PC-3 (cell line): ENCODE data around the gene IGSF3. TPM values are rescaled to one million over a fixed set of nuclear protein-coding genes. Genes with fewer than 3 reads are reported as not detected.

Source experiments
- ATAC-seq: fragments of 200-7000 bp; cut with Tn5 transposase; 2 replicates; pipeline ENCODE4 v1.9.1; 2020; ENCODE audit warnings: mild to moderate bottlenecking, moderate library complexity
- BruUV-seq: library from RNA; stranded (reverse); fragments of 400-500 nt; replicated peaks from 2 replicates; lab custom pipeline; 2021; lab: Mats Ljungman, UMichigan
- CTCF ChIA-PET: fragments of 300-600 bp; sonication (Branson Sonifier 250); formaldehyde crosslinking; loops from one replicate; lab custom pipeline; 2022; ENCODE audit warnings: antibody characterized with exemption; lab: Charles Lee
- POLR2A ChIA-PET: fragments of 300-600 bp; sonication (Branson Sonifier 250); formaldehyde crosslinking; loops from one replicate; lab custom pipeline; 2022; ENCODE audit warnings: antibody characterized with exemption; ENCODE audit not compliant: unreplicated experiment; lab: Charles Lee
- DNase-seq: peaks from one replicate; pipeline ENCODE4 v3.0.0-alpha.2; 2015
- H2AFZ ChIP-seq: fragments of 300-600 bp; sonication (generic); 2 replicates; pipeline ENCODE4 v1.6.0; 2016; ENCODE audit warnings: antibody characterized with exemption, low read length
- H3F3A ChIP-seq: fragments of 300-600 bp; sonication (generic); one replicate; pipeline ENCODE4 v1.6.0; 2017; ENCODE audit warnings: antibody characterized with exemption, low read length, control low read depth, mild to moderate bottlenecking; ENCODE audit not compliant: unreplicated experiment
- H3K27ac ChIP-seq: fragments of 300-600 bp; sonication (generic); 2 replicates; pipeline ENCODE4 v1.5.1; 2016; ENCODE audit warnings: mild to moderate bottlenecking, low read length
- H3K27me3 ChIP-seq: fragments of 300-600 bp; sonication (generic); 2 replicates; pipeline ENCODE4 v1.6.1; 2016; ENCODE audit warnings: low read length, mixed read lengths
- H3K36me3 ChIP-seq: fragments of 300-600 bp; sonication (generic); 2 replicates; pipeline ENCODE4 v1.6.1; 2016; ENCODE audit warnings: low read depth, mixed run types, low read length, mixed read lengths
- H3K4me1 ChIP-seq: fragments of 300-600 bp; sonication (generic); 2 replicates; pipeline ENCODE4 v1.5.1; 2016; ENCODE audit warnings: low read length; ENCODE audit not compliant: insufficient read depth
- H3K4me2 ChIP-seq: fragments of 300-600 bp; sonication (generic); 2 replicates; pipeline ENCODE4 v1.6.0; 2016; ENCODE audit warnings: low read length
- H3K4me3 ChIP-seq: fragments of 300-600 bp; sonication (generic); 2 replicates; pipeline ENCODE4 v1.5.1; 2016; ENCODE audit warnings: mild to moderate bottlenecking, low read length, mixed read lengths
- H3K79me2 ChIP-seq: fragments of 300-600 bp; sonication (generic); 2 replicates; pipeline ENCODE4 v1.6.1; 2017; ENCODE audit warnings: low read length, mixed read lengths
- H3K9ac ChIP-seq: fragments of 300-600 bp; sonication (generic); 2 replicates; pipeline ENCODE4 v1.6.0; 2016; ENCODE audit warnings: mild to moderate bottlenecking, low read length
- H3K9me2 ChIP-seq: fragments of 300-600 bp; sonication (generic); replicated peaks from 2 replicates; pipeline ENCODE4 v1.6.1; 2016; ENCODE audit warnings: mixed run types, low read length, mixed read lengths
- H3K9me3 ChIP-seq: fragments of 300-600 bp; sonication (generic); 2 replicates; pipeline ENCODE4 v1.6.1; 2016; ENCODE audit warnings: low read length, mixed read lengths
- H4K20me1 ChIP-seq: fragments of 300-600 bp; sonication (generic); 2 replicates; pipeline ENCODE4 v1.6.1; 2016; ENCODE audit warnings: low read length, mixed read lengths
- CTCF ChIP-seq: fragments of 300-600 bp; sonication (generic); conservative IDR thresholded peaks from 2 replicates; pipeline ENCODE4 v1.5.1; 2017; ENCODE audit warnings: antibody characterized with exemption, low read depth, mild to moderate bottlenecking, low read length
- EZH2 ChIP-seq: fragments of 300-600 bp; sonication (generic); IDR thresholded peaks from one replicate; pipeline ENCODE4 v1.6.1; 2017; ENCODE audit warnings: antibody characterized with exemption, mild to moderate bottlenecking, low read length; ENCODE audit not compliant: unreplicated experiment
- EZH2phosphoT487 ChIP-seq: fragments of 300-600 bp; sonication (generic); IDR thresholded peaks from 2 replicates; pipeline ENCODE4 v1.6.1; 2018; ENCODE audit warnings: mild to moderate bottlenecking, antibody characterized with exemption, low read length, borderline replicate concordance
- intact Hi-C: fragments of 100-400 bp; cut with micrococcal nuclease; formaldehyde crosslinking; loops from 2 replicates; pipeline ENCODE4 v1.9.0; 2023
- total RNA-seq: library from RNA; depleted of rRNA; stranded (reverse); fragments of >200 nt; gene quantifications from 2 replicates; pipeline ENCODE4 v1.2.3, GENCODE V29; 2014

Gene IGSF3
- total RNA-seq, 1 experiment from 2014 or later = 15.5 TPM

GRCh38 chr1:116569381-116569670 lies 98.2 kb downstream of the IGSF3 start:
- no TSS peak for BruUV-seq
- H3K4me3 ChIP-seq = peak overlapping the region; percentile 92
- peaks cover 44% of the 10 kb centered on the region for H3K4me1 ChIP-seq
- H3K4me2 ChIP-seq = peak overlapping the region; percentile 97
- no peaks in the 10 kb centered on the region for H3K9me3 ChIP-seq
- H3K27ac ChIP-seq = no peak overlapping the region
- H3K79me2 ChIP-seq = peaks cover 57% of the 10 kb centered on the region
- H4K20me1 ChIP-seq = peaks cover 17% of the 10 kb centered on the region; the same call in 1 of the 2 replicates
- no peak overlapping the region for H2AFZ ChIP-seq
- H3K27me3 ChIP-seq = no peaks in the 10 kb centered on the region
- DNase-seq (no peak), ATAC-seq (no peak)
- POLR2A ChIA-PET = interaction anchor here (0.6 kb wide), 1 partner anchor 40 kb away, joined by 14 read pairs; no protein-coding TSS in a partner anchor
- no peak for TF ChIP-seq EZH2
- CTCF ChIA-PET = interaction anchor here (0.6 to 0.7 kb wide), 2 partner anchors 256 to 491 kb away, joined by 3 read pairs; partner anchors contain the start of gene TTF2
- H3K36me3 ChIP-seq = no peaks in the 10 kb centered on the region
- intact Hi-C loops = no loop called here
- no peaks in the 10 kb centered on the region for H3K9me2 ChIP-seq
- H3F3A ChIP-seq = no peaks in the 10 kb centered on the region
- H3K9ac ChIP-seq = 0 out of 2 replicates have a peak overlapping the region, but pooled peaks have one; percentile 96

GRCh38 chr1:116568662-116569380 lies 98.7 kb downstream of the IGSF3 start:
- no peak for DNase-seq
- peaks cover 62% of the 10 kb centered on the region for H3K79me2 ChIP-seq
- H3K4me3 ChIP-seq = peak overlapping the region; percentile 92; the same call in 1 of the 2 replicates
- TF ChIP-seq EZH2 (no peak), CTCF (no peak), EZH2phosphoT487 (no peak)
- peak overlapping the region; percentile 97 for H3K4me2 ChIP-seq
- no TSS peak for BruUV-seq
- H3F3A ChIP-seq = no peaks in the 10 kb centered on the region
- H3K36me3 ChIP-seq = no peaks in the 10 kb centered on the region
- H3K4me1 ChIP-seq = peaks cover 39% of the 10 kb centered on the region
- no peak overlapping the region for H3K27ac ChIP-seq
- H3K27me3 ChIP-seq = no peaks in the 10 kb centered on the region
- H3K9me3 ChIP-seq = no peaks in the 10 kb centered on the region
- ChIA-PET CTCF (interaction anchor here (0.6 to 0.7 kb wide), 2 partner anchors 257 to 491 kb away, joined by 3 read pairs; partner anchors contain the start of gene TTF2), POLR2A (interaction anchor here (0.6 kb wide), 1 partner anchor 40 kb away, joined by 14 read pairs; no protein-coding TSS in a partner anchor)
- H4K20me1 ChIP-seq = peaks cover 17% of the 10 kb centered on the region; the same call in 1 of the 2 replicates
- no peak overlapping the region for H2AFZ ChIP-seq
- intact Hi-C loops = no loop called here
- H3K9me2 ChIP-seq = no peaks in the 10 kb centered on the region
- ATAC-seq = no peak
- H3K9ac ChIP-seq = no peak overlapping the region

GRCh38 chr1:116567790-116568661 lies 99.5 kb downstream of the IGSF3 start:
- TF ChIP-seq CTCF (no peak), EZH2 (no peak), EZH2phosphoT487 (no peak)
- Histone ChIP-seq H3K27ac (no peak overlapping the region), H3K79me2 (peaks cover 70% of the 10 kb centered on the region), H3K36me3 (no peaks in the 10 kb centered on the region), H3K4me3 (peak overlapping the region; percentile 92; the same call in 1 of the 2 replicates), H4K20me1 (peaks cover 17% of the 10 kb centered on the region; the same call in 1 of the 2 replicates), H3F3A (no peaks in the 10 kb centered on the region), H3K9me3 (no peaks in the 10 kb centered on the region), H2AFZ (no peak overlapping the region), H3K9ac (no peak overlapping the region), H3K4me1 (peaks cover 34% of the 10 kb centered on the region), H3K4me2 (peak overlapping the region; percentile 97; the same call in 1 of the 2 replicates), H3K9me2 (no peaks in the 10 kb centered on the region), H3K27me3 (no peaks in the 10 kb centered on the region)
- intact Hi-C loops = no loop called here
- no peak for DNase-seq
- POLR2A ChIA-PET = no interaction called here
- CTCF ChIA-PET = no interaction called here
- ATAC-seq = no peak
- BruUV-seq = no TSS peak
